WI38 (cell line): ENCODE data around the gene ZHX3.
A peak's percentile ranks its signal among the peaks of the same experiment; 100 is the strongest.

ENCODE experiments used
- H3K4me3 ChIP-seq: 2 replicates; pipeline ENCODE4 v1.5.1; 2011; ENCODE audit warnings: low read depth, mild to moderate bottlenecking, control low read depth, low read length
- CTCF ChIP-seq: IDR thresholded peaks from 2 replicates; pipeline ENCODE4 v1.5.1; 2012; ENCODE audit warnings: low read depth, mild to moderate bottlenecking, control low read depth, low read length

Gene ZHX3, protein sequence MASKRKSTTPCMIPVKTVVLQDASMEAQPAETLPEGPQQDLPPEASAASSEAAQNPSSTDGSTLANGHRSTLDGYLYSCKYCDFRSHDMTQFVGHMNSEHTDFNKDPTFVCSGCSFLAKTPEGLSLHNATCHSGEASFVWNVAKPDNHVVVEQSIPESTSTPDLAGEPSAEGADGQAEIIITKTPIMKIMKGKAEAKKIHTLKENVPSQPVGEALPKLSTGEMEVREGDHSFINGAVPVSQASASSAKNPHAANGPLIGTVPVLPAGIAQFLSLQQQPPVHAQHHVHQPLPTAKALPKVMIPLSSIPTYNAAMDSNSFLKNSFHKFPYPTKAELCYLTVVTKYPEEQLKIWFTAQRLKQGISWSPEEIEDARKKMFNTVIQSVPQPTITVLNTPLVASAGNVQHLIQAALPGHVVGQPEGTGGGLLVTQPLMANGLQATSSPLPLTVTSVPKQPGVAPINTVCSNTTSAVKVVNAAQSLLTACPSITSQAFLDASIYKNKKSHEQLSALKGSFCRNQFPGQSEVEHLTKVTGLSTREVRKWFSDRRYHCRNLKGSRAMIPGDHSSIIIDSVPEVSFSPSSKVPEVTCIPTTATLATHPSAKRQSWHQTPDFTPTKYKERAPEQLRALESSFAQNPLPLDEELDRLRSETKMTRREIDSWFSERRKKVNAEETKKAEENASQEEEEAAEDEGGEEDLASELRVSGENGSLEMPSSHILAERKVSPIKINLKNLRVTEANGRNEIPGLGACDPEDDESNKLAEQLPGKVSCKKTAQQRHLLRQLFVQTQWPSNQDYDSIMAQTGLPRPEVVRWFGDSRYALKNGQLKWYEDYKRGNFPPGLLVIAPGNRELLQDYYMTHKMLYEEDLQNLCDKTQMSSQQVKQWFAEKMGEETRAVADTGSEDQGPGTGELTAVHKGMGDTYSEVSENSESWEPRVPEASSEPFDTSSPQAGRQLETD

GRCh38 chr20:41317546-41318270 is at the start of gene ZHX3:
TSS of gene ZHX3 (minus strand) at chr20:41317731. CDS start at chr20:41204916, 112,815 bp downstream.
- no peak for TF ChIP-seq CTCF
- H3K4me3 ChIP-seq, result peak within 1 kb of the TSS; percentile 74

DNA sequence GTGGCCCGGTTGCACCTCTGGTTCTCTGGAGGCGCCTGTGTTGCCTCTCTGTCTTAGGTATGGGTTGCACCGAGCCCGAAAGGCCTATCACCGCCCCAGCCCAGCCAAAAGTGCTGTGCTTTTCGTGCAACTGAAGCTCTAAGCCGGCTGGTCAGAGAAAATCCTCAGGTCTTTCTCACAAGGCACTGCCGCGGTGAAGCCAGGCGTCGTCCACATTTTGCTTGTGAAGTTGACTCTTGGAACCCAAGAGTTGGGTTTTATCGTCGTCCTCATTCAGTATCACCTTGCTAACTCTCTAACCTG is 49.8 kb upstream of the ZHX3 start:
- no peak for TF ChIP-seq CTCF
- H3K4me3 ChIP-seq, result no peak overlapping the region

GRCh38 chr20:41366546-41367392 is 49.2 kb upstream of the ZHX3 start, which contains the start of gene EMILIN3:
TSS of gene EMILIN3 (minus strand) at chr20:41366818. CDS start at chr20:41366634, 184 bp downstream.
- no peak for TF ChIP-seq CTCF
- H3K4me3 ChIP-seq, result no peak within 1 kb of the TSS

GRCh38 chr20:41365777-41366545 is 48.4 kb upstream of the ZHX3 start:
- H3K4me3 ChIP-seq, result no peak overlapping the region
- TF ChIP-seq CTCF, result no peak

- no peak overlapping the region for H3K4me3 ChIP-seq
Observed at GRCh38 chr20:41364967-41365765, 47.6 kb upstream of the ZHX3 start.

More at GRCh38 chr20:41364967-41365765, 47.6 kb upstream of the ZHX3 start:
- no peak for TF ChIP-seq CTCF
